HCT116 (cell line): Measurements from ENCODE around the gene RANGAP1. TPM values are rescaled to one million over a fixed set of nuclear protein-coding genes. Genes with fewer than 3 reads are reported as not detected.
A peak's percentile ranks its signal among the peaks of the same experiment; 100 is the strongest.

Experiments used
- ATAC-seq: fragments of 200-7000 bp; cut with Tn5 transposase; 2 replicates; pipeline ENCODE4 v1.9.1; 2020; ENCODE audit warnings: mild to moderate bottlenecking, moderate library complexity
- BruUV-seq: library from RNA; stranded (reverse); fragments of 400-500 nt; replicated peaks from 2 replicates; lab custom pipeline; 2021; lab: Mats Ljungman, UMichigan
- CTCF ChIA-PET: fragments of 300-600 bp; sonication (Branson Sonifier 250); formaldehyde crosslinking; loops from one replicate; lab custom pipeline; 2021; ENCODE audit warnings: antibody characterized with exemption; lab: Charles Lee
- POLR2A ChIA-PET: fragments of 300-600, 350-600 bp; sonication (Branson Sonifier 250); formaldehyde crosslinking; loops from one replicate; lab custom pipeline; 2021; ENCODE audit warnings: antibody characterized with exemption; lab: Charles Lee
- RAD21 ChIA-PET, 2 experiments: fragments of 300-600 bp; sonication (Branson Sonifier 250); formaldehyde crosslinking; loops; one replicate each; lab custom pipeline; 2023; ENCODE audit warnings: low total read pairs in 2 of 2; ENCODE audit not compliant: uncharacterized antibody in 2 of 2, unreplicated experiment in 2 of 2, low non-redundant PET in 1 of 2; lab: Charles Lee
- DNase-seq: peaks from one replicate; pipeline ENCODE4 v3.0.0-alpha.2; 2010; ENCODE audit warnings: low read depth, low spot score
- H2AFZ ChIP-seq: fragments of 200-600 bp; shearing (Covaris generic), sonication (generic); 2 replicates; pipeline ENCODE4 v1.6.1; 2017; ENCODE audit warnings: low read depth, mixed run types, mixed read lengths, antibody characterized with exemption, low read length; ENCODE audit not compliant: poor library complexity, severe bottlenecking
- H3K27ac ChIP-seq: 2 replicates; pipeline ENCODE4 v1.5.1; 2012; ENCODE audit warnings: low read depth, low read length
- H3K27me3 ChIP-seq: fragments of 200-600 bp; sonication (generic); 2 replicates; pipeline ENCODE4 v1.6.1; 2016; ENCODE audit warnings: mixed run types, low read length, mixed read lengths; ENCODE audit not compliant: insufficient read depth
- H3K36me3 ChIP-seq, 2 experiments: fragments of 200-500 bp in 1 of 2; fragments of 200-600 bp in 1 of 2; sonication (Bioruptor generic) in 1 of 2; sonication (generic) in 1 of 2; 2 replicates each; pipeline versions ENCODE4 v1.5.1 to v1.6.1; 2014 to 2016; ENCODE audit warnings: low read length in 2 of 2, inconsistent platforms in 1 of 2, mixed read lengths in 1 of 2, mixed run types in 1 of 2; ENCODE audit not compliant: insufficient read depth in 2 of 2, control insufficient read depth in 1 of 2
- H3K4me1 ChIP-seq, 2 experiments: fragments of 200-600 bp in 1 of 2; sonication (generic) in 1 of 2; 2 replicates each; pipeline versions ENCODE4 v1.5.1 to v1.6.1; 2012 to 2017; ENCODE audit warnings: low read length in 2 of 2, inconsistent platforms in 1 of 2, mild to moderate bottlenecking in 1 of 2, mixed read lengths in 1 of 2, mixed run types in 1 of 2, moderate library complexity in 1 of 2; ENCODE audit not compliant: insufficient read depth in 2 of 2, control insufficient read depth in 1 of 2
- H3K4me2 ChIP-seq: fragments of 200-600 bp; sonication (generic); 2 replicates; pipeline ENCODE4 v1.6.1; 2017; ENCODE audit warnings: mixed run types, low read length, mixed read lengths
- H3K4me3 ChIP-seq, 2 experiments: fragments of 200-600 bp in 1 of 2; sonication (generic) in 1 of 2; replicated peaks in 1 of 2; 2 replicates each; pipeline ENCODE4 v1.5.1; 2011 to 2016; ENCODE audit warnings: low read length in 2 of 2, control low read depth in 1 of 2, low read depth in 1 of 2, mild to moderate bottlenecking in 1 of 2, mixed read lengths in 1 of 2, mixed run types in 1 of 2
- H3K79me2 ChIP-seq: fragments of 200-600 bp; sonication (generic); 2 replicates; pipeline ENCODE4 v1.6.1; 2017; ENCODE audit warnings: mild to moderate bottlenecking, mixed run types, low read length, moderate library complexity, mixed read lengths; ENCODE audit not compliant: insufficient read depth
- H3K9ac ChIP-seq: fragments of 200-600 bp; sonication (generic); 2 replicates; pipeline ENCODE4 v1.6.1; 2016; ENCODE audit warnings: low read length, mixed read lengths
- H3K9me2 ChIP-seq: fragments of 200-600 bp; sonication (generic), shearing (Covaris generic); 2 replicates; pipeline ENCODE4 v1.6.1; 2017; ENCODE audit warnings: mixed run types, mild to moderate bottlenecking, moderate library complexity; ENCODE audit not compliant: insufficient read depth
- H3K9me3 ChIP-seq, 2 experiments: fragments of 200-500 bp in 1 of 2; fragments of 200-600 bp in 1 of 2; sonication (Bioruptor generic) in 1 of 2; sonication (generic) in 1 of 2; 2 replicates each; pipeline ENCODE4 v1.6.1; 2014 to 2017; ENCODE audit warnings: low read length in 2 of 2, mixed read lengths in 2 of 2, inconsistent platforms in 1 of 2, low read depth in 1 of 2, mild to moderate bottlenecking in 1 of 2, mixed run types in 1 of 2, moderate library complexity in 1 of 2; ENCODE audit not compliant: control insufficient read depth in 1 of 2, insufficient read depth in 1 of 2
- H4K20me1 ChIP-seq: fragments of 200-600 bp; sonication (generic), shearing (Covaris generic); 2 replicates; pipeline ENCODE4 v1.6.1; 2017; ENCODE audit warnings: mixed run types, mild to moderate bottlenecking, moderate library complexity; ENCODE audit not compliant: insufficient read depth
- CBX3 ChIP-seq: IDR thresholded peaks from 2 replicates; pipeline ENCODE4 v1.6.1; 2012; ENCODE audit warnings: low read depth
- CEBPB ChIP-seq: IDR thresholded peaks from 2 replicates; pipeline ENCODE4 v1.6.1; 2012; ENCODE audit warnings: low read depth
- ELF1 ChIP-seq: IDR thresholded peaks from 2 replicates; pipeline ENCODE4 v1.6.1; 2012; ENCODE audit warnings: low read depth, borderline replicate concordance
- EZH2 ChIP-seq: fragments of 200-600 bp; sonication (generic); IDR thresholded peaks from 2 replicates; pipeline ENCODE4 v1.6.1; 2017; ENCODE audit warnings: antibody characterized with exemption, mixed run types
- EZH2phosphoT487 ChIP-seq: fragments of 200-600 bp; IDR thresholded peaks from 2 replicates; pipeline ENCODE4 v1.6.1; 2018; ENCODE audit warnings: antibody characterized with exemption, borderline replicate concordance
- POLR2A ChIP-seq: IDR thresholded peaks from 2 replicates; pipeline ENCODE4 v1.7.0; 2011; ENCODE audit warnings: borderline replicate concordance; ENCODE audit not compliant: insufficient read depth, insufficient read length; ENCODE audit errors: extremely low read depth
- POLR2AphosphoS5 ChIP-seq: IDR thresholded peaks from 2 replicates; pipeline ENCODE4 v1.6.1; 2011; ENCODE audit warnings: mild to moderate bottlenecking, low read depth, low read length, moderate library complexity
- RAD21 ChIP-seq: IDR thresholded peaks from 2 replicates; pipeline ENCODE4 v1.6.1; 2012; ENCODE audit warnings: low read depth, mild to moderate bottlenecking
- SIN3A ChIP-seq: IDR thresholded peaks from 2 replicates; pipeline ENCODE4 v1.6.1; 2012; ENCODE audit warnings: low read depth
- SP1 ChIP-seq: IDR thresholded peaks from 2 replicates; pipeline ENCODE4 v1.6.1; 2012; ENCODE audit warnings: low read depth
- SRF ChIP-seq: IDR thresholded peaks from 2 replicates; pipeline ENCODE4 v1.6.1; 2012; ENCODE audit warnings: low read depth
- TCF7L2 ChIP-seq: IDR thresholded peaks from 2 replicates; pipeline ENCODE4 v1.7.0; 2011; ENCODE audit warnings: borderline replicate concordance, inconsistent platforms; ENCODE audit not compliant: insufficient read depth, insufficient read length; ENCODE audit errors: extremely low read depth
- ZNF274 ChIP-seq: fragments of 200-500 bp; sonication (Bioruptor generic); IDR thresholded peaks from 2 replicates; pipeline ENCODE4 v1.6.1; 2014; ENCODE audit warnings: mild to moderate bottlenecking, low read depth, low read length, inconsistent platforms
- intact Hi-C: fragments of 100-400 bp; cut with micrococcal nuclease; formaldehyde crosslinking; loops from 2 replicates; pipeline ENCODE4 v1.10.0; 2022
- total RNA-seq: library from RNA; stranded (reverse); gene quantifications from one replicate; pipeline ENCODE4 v1.2.1, GENCODE V29; 2021; ENCODE audit not compliant: unreplicated experiment
- TF ChIP-seq, protein P1 (sequence below): IDR thresholded peaks from 2 replicates; pipeline ENCODE4 v1.6.1; 2012; ENCODE audit warnings: low read depth
- TF ChIP-seq, protein P2 (sequence below), 3 experiments: fragments of 200-600 bp in 1 of 3; sonication (generic) in 1 of 3; IDR thresholded peaks in 2 of 3; conservative IDR thresholded peaks in 1 of 3; 2 replicates each; pipeline ENCODE4 v1.5.1; 2012 to 2017; ENCODE audit warnings: low read depth in 2 of 3, low read length in 2 of 3, antibody characterized with exemption in 1 of 3, borderline replicate concordance in 1 of 3, control low read depth in 1 of 3, mild to moderate bottlenecking in 1 of 3, mixed read lengths in 1 of 3, mixed run types in 1 of 3, moderate library complexity in 1 of 3; ENCODE audit not compliant: insufficient read depth in 1 of 3
- TF ChIP-seq, protein P3 (sequence below): IDR thresholded peaks from 2 replicates; pipeline ENCODE4 v1.6.1; 2012

RANGAP1 gene
- total RNA-seq, 1 experiment from 2014 or later: 121 TPM

DNA sequence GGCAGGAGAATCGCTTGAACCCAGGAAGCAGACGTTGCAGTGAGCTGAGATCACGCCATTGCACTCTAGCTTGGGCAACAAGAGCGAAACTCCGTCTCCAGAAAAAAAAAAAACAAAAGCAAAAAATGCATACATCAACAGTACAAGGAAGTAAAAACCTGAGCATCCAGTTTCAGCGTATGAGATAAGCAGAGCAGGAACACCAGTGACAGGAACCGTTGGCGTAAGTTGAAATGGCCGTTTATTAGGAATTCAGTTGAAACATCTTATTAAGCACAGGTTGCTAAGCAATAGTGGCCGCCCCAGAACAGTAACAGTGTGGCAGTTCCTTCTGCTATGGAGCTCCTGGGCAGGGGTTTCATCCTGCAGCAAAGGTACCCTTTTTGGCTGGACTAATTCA lies 84.8 kb downstream of the RANGAP1 start (continued):
- TF ChIP-seq, protein P1, sequence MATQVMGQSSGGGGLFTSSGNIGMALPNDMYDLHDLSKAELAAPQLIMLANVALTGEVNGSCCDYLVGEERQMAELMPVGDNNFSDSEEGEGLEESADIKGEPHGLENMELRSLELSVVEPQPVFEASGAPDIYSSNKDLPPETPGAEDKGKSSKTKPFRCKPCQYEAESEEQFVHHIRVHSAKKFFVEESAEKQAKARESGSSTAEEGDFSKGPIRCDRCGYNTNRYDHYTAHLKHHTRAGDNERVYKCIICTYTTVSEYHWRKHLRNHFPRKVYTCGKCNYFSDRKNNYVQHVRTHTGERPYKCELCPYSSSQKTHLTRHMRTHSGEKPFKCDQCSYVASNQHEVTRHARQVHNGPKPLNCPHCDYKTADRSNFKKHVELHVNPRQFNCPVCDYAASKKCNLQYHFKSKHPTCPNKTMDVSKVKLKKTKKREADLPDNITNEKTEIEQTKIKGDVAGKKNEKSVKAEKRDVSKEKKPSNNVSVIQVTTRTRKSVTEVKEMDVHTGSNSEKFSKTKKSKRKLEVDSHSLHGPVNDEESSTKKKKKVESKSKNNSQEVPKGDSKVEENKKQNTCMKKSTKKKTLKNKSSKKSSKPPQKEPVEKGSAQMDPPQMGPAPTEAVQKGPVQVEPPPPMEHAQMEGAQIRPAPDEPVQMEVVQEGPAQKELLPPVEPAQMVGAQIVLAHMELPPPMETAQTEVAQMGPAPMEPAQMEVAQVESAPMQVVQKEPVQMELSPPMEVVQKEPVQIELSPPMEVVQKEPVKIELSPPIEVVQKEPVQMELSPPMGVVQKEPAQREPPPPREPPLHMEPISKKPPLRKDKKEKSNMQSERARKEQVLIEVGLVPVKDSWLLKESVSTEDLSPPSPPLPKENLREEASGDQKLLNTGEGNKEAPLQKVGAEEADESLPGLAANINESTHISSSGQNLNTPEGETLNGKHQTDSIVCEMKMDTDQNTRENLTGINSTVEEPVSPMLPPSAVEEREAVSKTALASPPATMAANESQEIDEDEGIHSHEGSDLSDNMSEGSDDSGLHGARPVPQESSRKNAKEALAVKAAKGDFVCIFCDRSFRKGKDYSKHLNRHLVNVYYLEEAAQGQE: no peak
- no peak for TF ChIP-seq POLR2AphosphoS5
- TF ChIP-seq, protein P2, sequence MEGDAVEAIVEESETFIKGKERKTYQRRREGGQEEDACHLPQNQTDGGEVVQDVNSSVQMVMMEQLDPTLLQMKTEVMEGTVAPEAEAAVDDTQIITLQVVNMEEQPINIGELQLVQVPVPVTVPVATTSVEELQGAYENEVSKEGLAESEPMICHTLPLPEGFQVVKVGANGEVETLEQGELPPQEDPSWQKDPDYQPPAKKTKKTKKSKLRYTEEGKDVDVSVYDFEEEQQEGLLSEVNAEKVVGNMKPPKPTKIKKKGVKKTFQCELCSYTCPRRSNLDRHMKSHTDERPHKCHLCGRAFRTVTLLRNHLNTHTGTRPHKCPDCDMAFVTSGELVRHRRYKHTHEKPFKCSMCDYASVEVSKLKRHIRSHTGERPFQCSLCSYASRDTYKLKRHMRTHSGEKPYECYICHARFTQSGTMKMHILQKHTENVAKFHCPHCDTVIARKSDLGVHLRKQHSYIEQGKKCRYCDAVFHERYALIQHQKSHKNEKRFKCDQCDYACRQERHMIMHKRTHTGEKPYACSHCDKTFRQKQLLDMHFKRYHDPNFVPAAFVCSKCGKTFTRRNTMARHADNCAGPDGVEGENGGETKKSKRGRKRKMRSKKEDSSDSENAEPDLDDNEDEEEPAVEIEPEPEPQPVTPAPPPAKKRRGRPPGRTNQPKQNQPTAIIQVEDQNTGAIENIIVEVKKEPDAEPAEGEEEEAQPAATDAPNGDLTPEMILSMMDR (IDR thresholded peaks at IDR 0.05 in 2 of 3, conservative IDR thresholded peaks at IDR 0.05 in 1 of 3; ENCODE audit: borderline replicate concordance in 1 of 3, insufficient read depth in 1 of 3, low read depth in 2 of 3, low read length in 2 of 3): no peak

DNA sequence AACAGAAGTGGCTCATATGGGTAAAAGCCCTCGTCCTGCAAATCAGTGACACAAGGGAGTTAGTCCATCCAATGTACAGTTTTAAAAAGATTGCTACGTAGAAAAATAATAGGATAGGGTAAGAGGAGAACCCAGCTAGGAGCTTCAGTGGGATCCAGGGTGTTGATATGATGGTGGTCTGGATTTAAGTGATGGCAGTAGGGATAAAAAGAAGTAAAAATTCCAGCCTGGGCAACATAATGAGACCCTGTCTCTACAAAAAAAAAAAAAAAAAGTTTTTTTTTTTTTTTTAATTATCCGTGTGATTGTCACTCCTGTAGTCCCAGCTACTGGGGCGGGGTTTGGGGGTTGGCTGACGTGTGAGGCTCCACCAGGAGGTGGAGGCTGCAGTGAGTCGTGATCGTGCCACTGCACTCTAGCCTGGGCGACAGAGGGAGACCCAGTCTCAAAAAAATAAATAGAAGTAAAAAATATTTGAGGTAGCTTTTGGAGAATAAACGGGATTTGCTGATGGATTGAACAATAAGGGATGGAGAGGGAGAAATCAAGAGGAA lies 87.9 kb downstream of the RANGAP1 start:
- Histone ChIP-seq H3K9me2 (no peaks in the 10 kb centered on the region), H3K4me3 (peak overlapping the region; percentile 60), H3K4me2 (peak overlapping the region; percentile 93), H3K79me2 (no peaks in the 10 kb centered on the region), H3K27ac (no peak overlapping the region), H3K4me1 (peaks cover 4 to 23% of the 10 kb centered on the region in 2 experiments), H3K27me3 (no peaks in the 10 kb centered on the region), H3K9me3 (no peaks in the 10 kb centered on the region), H3K9ac (peak overlapping the region; percentile 35; the same call in 1 of the 2 replicates), H4K20me1 (no peaks in the 10 kb centered on the region), H3K36me3 (no peaks in the 10 kb centered on the region), H2AFZ (peak overlapping the region; percentile 97)
- ATAC-seq: peak; percentile 66
- no TSS peak for BruUV-seq
- intact Hi-C loops: no loop called here
- RAD21 ChIA-PET: interaction anchor here (1.2 to 1.4 kb wide), 2 partner anchors 275 kb away, joined by 3 to 7 read pairs; no protein-coding TSS in a partner anchor
- TF ChIP-seq EZH2 (no peak), SRF (no peak), EZH2phosphoT487 (no peak), ZNF274 (no peak), POLR2AphosphoS5 (no peak), ELF1 (no peak), RAD21 (no peak; the same call in 1 of the 2 replicates), SIN3A (no peak), SP1 (no peak), TCF7L2 (no peak), CEBPB (no peak), CBX3 (no peak), POLR2A (no peak)
- TF ChIP-seq, protein P3, sequence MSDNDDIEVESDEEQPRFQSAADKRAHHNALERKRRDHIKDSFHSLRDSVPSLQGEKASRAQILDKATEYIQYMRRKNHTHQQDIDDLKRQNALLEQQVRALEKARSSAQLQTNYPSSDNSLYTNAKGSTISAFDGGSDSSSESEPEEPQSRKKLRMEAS: peak; percentile 8; the same call in 1 of the 2 replicates
- TF ChIP-seq, protein P2 (IDR thresholded peaks at IDR 0.05 in 2 of 3, conservative IDR thresholded peaks at IDR 0.05 in 1 of 3; ENCODE audit: borderline replicate concordance in 1 of 3, insufficient read depth in 1 of 3, low read depth in 2 of 3, low read length in 2 of 3): peak in 1 of 3 experiments; percentile 22; a peak in 1 of 6 replicates
- CTCF ChIA-PET: interaction anchor here (0.5 to 0.7 kb wide), 2 partner anchors 9 to 169 kb away, joined by 3 read pairs; no protein-coding TSS in a partner anchor
- DNase-seq: no peak
- POLR2A ChIA-PET: interaction anchor here (1.2 kb wide), 1 partner anchor 183 kb away, joined by 4 read pairs; the partner anchor contains the start of gene TEF
